ENCODE results near the gene STRIP2.
A peak's percentile ranks its signal among the peaks of the same experiment; 100 is the strongest.
"Not testable (repeated sequence)": the region's sequence is repeated elsewhere in the genome, so short reads cannot be mapped to it uniquely, and the experiment has no call there.

Gene STRIP2

DNA sequence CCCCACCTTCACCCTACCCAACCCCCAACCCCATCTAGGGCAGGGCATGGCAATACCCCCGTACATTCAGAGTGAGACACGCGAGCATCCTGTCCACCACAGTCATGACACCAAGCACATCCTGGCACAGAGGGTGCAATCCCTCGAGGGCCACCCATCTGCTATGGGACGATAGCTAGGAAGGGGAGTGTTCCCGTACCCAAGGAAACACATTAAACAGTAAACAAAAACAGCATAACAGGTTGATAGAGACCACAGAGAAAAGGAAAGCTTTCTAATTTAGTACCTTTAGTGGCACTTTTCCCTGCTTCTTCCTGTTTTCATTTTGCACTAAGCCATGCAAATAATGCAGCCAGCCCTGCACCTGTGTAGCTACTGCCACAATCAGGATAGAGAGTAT is 65.8 kb downstream of the STRIP2 start:
- DNase-seq = no peak

DNA sequence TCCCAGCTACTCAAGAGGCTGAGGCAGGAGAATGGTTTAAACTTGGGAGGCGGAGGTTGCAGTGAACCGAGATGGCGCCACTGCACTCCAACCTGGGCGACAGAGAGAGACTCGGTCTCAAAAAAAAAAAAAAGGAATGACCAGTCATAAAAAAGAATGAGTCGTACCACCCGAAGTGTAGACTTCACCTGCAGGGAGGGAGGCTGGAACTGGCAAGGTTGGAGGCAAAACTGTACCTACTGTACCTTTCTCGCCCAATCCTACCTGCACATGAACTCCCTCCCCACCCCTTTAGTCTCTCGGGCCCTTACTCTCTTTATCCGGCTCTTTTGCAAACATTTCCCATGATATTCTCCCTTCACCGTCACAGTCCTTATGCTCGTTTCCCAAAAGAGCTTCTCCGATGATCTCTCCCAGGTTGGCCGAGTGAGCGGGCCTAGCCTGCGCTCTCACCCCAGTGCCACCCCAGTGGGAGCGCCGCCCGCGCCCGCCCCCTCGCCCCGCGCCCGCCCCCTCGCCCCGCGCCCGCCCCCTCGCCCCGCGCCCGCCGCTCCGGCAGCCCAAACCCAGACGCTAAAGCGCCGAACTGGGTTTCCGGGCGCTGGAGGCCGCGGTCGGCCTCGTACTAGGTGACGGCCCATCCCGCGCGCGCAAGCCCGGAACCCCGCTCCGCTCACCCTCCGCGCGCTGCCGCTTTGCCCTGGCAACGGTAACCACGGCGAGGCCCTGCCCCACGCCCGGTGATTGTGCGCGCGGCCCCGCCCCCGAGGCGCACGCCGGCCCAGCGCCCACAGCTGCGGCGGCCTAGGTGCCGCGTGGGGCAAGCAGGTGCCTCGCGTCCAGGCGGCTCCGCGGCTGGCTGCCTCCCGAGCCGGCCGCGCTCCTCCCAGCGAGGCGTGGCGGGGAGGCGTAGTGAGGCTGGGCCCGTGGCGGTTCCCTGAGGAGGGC is 67.8 kb downstream of the STRIP2 start, which contains the start of gene SMKR1:
TSS of gene SMKR1 (plus strand) at position 772 of the 948 bp plus-strand sequence. CDS start 294 bp downstream, outside the sequence.
- DNase-seq = peak; percentile 86

DNA sequence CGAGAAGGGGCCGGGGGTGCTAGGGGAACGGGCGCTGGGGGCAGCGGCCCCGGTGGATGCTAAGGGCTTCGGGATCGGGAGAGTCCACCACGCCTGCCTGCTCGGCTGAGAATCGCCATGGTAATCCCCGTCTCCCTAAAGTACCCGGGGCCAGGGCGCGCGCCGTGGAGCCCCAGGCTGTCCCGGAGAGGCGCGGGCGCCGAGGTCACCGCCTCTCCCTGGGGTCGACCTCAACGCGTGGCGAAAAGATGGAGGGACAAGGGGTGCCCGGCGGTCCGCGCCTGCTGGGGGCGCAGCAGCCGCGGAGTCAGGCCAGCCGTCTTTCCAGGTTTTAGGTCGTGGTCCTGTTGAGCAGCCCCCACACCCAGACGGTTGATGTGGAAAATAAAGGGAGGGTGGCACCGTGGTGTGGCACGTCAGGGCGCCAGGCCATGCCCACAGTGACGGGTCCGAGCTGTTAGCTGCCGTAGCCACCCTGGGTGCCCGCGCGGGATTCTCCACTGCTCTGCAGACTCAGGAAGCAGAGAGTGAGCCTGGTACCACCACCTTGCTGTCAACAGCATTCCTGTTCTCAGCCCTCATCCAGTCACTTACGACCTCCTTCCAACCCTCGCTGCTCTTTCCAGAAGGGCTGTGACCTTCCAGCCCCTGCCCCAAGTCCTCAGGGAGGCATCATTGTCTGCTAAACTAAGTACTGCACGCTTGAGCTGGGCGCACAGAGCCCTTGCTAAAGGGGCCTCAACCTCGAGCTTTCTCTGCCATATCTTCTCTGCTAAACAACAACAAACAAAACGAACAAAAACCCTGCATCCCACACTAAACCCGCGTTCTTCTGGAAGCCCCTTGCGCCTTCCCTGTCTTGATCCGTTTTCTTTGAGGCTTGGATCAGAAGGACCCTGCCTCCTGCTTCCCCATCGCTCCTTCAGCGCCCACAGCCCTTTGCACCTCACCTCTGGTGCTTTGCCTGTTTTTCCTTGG is 68.8 kb downstream of the STRIP2 start:
- DNase-seq = peak; percentile 22

DNA sequence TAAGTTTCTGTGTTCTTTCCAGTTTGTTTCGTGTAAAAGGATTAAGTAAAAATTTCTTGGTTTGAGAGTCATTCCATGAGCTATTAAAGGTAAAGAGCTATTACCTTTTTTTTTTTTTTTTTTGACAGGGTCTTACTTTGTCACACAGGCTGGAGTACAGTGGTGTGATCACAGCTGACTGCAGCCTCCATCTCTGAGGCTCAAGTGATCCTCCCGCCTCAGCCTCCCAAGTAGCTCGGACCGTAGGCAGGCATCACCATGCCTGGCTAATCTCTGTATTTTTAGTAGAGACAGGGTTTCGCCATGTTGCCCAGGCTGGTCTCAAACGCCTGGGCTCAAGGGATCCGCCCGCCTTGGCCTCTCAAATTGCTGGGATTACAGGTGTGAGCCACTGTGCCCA is 69.5 kb downstream of the STRIP2 start:
- no peak for DNase-seq

DNA sequence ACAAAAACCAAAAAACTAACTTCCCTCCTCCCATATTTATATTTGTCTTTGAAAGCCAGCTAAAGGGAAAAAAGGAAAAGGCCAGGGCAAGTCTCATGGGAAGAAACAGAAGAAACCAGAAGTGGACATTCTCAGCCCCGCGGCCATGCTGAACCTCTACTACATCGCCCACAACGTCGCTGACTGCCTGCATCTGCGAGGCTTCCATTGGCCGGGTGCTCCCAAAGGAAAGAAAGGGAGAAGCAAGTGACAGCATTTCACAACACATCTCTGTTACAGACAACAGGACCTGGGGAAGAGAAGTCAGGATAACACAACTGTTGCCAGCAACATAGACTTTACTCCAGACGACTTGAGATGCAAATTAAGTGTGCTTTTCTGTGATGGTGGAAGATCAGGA is 78.0 kb downstream of the STRIP2 start:
- no peak for DNase-seq

DNA sequence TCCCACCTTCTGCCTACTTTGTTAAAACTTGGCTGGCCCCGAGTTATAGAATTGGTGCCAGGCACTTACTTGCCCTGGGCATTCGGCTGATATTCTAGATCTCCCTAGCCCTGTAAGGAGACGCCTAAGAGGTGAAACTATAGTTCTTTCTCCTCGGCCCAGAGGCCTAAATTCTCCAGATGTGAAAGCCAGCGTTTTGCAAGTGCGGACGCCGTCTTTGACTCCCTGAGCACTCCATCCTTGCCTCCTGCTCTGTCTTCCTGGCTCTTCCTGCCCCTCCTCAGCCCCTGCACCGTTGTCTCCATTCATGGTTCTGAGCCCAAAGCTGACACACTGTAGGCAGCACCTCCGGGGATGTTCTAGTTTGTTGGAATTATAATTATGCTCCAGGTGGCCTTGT is 79.3 kb downstream of the STRIP2 start:
- no peak for DNase-seq

DNA sequence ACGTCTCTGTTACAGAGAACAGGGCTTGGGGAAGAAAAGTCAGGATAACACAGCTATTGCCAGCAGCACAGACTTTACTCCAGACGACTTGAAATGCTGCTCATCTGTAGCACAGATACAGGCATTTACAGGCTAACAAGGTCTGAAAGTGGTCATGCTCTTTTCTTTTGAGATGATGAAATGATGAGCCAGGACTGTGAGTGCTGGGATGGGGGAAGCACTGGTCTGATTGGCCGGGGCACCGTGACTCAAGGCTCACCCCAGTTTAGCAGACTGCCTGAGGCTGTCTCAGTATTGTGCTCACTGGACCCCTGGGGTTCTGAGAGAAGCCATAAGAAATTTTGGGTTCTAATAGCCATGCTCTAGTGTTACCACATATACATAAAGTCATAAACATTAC is 80.5 kb downstream of the STRIP2 start:
- no peak for DNase-seq

DNA sequence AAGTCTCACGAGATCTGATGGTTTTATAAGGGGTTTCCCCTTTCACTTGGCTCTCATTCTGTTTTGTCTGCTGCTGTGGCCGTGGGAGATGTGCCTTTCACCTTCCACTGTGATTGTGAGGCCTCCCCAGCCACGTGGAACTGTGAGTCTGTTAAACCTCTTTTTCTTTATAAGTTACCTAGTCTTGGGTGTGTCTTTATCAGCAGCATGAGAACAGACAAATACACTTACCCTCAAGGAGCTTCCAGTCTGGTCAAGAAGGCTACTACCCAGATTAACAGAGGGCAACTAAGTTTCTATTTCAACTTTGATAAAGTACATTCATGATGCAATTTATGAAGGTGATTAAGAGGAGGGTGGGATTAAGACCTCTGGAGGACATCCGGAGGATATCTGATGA is 81.1 kb downstream of the STRIP2 start:
- DNase-seq = no peak

DNA sequence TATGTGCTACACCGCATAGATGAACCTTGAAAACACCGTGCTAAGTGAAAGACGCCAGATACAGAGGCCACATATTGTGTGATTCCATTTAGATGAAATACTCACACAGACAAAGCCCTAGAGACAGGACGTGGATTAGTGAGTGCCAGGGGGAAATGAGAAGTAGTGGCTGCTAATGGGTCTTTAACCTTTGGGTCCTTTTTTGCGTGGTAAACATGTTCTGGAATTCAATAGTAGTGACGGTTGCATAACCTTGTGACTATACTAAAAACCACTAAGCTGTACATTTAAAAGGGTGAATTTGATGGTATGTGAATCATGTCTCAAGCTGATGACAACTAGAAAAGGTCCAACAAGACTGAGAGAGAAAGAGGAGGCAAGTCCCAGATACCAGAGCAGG is 83.7 kb downstream of the STRIP2 start:
- DNase-seq = no peak

DNA sequence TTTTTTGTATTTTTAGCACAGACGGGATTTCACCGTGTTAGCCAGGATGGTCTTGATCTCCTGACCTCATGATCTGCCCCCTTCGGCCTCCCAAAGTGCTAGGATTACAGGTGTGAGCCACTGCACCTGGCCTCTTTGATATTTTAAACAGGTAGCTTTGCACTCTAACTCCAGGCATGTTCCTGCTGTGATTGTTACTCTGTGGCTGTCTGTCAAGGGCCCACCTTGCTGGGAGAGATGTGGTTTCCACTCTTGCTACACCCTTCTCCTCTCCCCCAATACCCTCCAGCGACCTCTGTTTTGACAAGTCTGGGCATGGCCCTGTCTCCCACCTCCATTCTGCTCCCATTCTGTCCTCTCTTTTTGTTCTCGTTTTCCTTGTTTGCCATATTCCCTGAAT is 85.2 kb downstream of the STRIP2 start:
- DNase-seq = no peak

DNA sequence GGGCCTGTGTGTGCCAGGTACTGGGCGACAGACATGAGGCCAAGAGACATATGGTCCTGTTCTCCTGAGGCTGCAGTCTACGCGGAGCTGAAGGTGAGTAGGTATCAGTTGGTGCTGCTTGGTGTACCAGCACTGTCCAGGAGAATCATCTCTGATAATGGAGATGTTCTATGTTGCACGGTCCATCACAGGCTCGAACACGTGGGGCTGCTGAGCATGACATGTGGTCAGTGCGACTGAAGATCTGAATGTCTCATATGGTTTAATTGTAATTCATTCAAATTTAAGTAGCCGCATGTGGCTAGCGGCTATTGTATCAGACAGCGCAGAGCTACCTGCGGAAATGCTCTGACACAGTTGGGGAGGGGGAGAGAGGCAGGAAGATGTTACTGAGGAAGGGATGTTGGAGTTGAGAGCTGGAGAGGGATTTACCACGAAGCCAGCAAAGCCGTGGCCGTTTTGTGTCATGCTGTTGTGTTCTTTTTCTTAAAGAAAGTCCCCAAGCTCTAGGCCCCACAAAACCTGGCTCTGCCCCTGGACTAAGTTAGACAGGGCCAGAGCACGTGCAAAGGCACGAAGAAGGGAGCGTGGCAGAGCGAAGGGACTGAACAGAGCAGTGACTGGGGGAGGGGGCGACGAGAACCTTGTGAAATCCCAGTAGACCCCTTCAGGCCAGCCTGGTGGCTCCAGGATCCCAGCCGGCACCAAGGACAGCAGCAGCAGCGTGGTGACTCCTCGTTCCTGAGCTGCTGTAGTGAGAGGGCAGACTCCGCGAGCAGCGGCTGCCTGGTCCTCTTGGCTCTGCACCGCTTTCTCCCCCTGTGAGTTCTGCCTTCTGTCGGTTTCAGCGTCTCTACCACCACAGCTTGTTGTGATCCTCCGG is 88.1 kb downstream of the STRIP2 start:
- no peak for DNase-seq

DNA sequence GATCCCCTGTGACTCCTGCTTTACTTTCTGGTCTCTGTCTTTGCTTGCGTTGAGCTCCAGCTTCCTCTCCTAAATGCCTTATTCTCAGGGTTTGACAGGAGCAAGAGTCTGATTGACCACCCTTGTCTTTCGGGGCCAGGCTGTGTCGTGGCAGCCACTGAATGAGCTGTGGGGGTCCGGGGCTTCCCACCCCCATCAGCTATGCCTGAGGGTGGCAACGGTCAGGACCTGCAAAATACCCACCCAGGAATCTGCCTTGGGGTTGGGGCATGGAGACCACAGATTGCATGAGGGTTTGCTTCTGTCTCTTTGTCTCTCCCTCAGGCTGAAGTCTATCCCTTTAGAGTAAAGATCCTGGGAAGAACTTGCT is 88.7 kb downstream of the STRIP2 start:
- DNase-seq = no peak

DNA sequence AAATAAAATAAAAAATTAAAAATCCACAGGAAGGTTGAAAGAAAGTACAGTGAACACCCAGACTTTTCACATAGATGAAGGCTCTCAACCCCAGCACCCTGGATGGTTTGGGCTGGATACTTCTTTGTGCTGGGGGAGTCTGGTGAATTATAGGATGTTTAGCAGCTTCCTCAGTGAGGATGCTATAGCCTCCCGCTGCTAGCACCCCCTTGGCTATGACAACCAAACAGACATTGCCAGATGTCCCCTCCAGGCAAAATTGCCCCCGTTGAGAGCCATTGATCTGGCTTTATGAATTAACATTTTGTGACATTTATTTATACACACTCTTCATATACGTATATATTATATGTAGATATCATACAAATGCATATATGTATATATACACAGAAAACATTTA is 89.7 kb downstream of the STRIP2 start:
- DNase-seq = no peak

DNA sequence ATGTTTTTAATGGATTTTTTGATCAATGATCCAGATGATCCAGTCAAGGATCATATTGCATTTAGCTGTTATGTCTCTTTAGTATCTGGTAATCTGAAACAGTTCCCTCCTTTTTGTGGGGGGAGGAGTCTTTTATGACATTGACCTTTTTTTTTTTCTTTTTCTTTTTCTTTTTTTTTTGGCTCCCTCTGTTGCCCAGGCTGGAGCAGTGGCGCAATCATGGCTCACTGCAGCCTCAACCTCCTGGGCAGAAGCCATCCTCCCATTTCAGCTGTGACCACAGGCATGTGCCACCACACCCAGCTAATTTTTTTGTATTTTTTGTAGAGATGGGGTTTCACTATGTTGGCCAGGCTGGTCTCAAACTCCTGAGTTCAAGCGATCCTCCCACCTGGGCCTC is 90.2 kb downstream of the STRIP2 start:
- DNase-seq = not testable (repeated sequence)

DNA sequence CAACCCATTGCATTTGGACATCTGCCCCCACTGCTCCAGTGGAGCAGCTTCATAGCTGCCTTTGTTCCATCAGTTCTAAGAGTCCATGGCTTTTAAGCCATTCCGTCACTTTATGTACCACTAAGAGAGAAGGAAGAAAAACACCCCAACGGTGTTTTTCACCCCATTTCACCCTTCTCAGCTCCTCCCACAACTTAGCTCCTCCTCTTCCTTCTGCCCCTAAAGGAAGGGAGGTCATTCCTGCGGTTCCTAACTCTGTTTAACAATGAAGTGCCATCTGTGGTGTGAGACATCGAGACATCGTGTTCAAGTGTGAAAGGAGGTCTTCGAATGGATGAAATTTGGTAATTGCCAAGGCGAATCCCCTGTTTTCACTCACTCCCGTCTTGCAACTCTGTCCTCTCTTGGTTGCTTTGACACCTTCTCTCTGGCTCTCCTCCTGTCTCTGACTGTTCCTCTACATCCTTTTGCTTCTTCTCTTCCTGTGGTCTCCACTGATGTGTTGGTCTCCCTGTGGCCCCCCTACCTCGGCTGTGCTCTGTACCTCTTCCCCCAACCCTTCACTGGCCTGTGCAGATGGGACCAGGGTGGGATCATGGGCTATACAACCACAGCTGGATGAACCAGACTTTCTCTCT is 91.1 kb downstream of the STRIP2 start:
- no peak for DNase-seq

DNA sequence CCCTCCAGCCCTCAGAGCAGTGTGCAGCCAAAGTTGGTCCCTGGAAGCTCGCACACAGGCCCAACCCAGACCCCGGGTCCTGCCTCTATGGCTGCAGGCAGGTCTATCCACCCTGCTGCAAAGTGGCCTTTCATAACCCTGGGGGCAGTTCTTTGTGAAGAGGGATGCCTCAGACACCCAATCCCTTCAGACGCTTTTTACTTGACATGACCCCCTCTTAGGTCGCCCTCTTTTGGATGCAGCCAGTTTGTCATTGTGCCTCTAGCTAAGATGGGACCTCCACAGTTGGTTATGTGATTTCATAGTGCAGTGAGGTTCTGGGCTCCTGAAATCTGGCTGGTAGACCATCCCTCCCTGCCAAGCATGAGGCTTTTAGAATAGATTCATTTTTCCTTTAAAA is 95.4 kb downstream of the STRIP2 start:
- no peak for DNase-seq

DNA sequence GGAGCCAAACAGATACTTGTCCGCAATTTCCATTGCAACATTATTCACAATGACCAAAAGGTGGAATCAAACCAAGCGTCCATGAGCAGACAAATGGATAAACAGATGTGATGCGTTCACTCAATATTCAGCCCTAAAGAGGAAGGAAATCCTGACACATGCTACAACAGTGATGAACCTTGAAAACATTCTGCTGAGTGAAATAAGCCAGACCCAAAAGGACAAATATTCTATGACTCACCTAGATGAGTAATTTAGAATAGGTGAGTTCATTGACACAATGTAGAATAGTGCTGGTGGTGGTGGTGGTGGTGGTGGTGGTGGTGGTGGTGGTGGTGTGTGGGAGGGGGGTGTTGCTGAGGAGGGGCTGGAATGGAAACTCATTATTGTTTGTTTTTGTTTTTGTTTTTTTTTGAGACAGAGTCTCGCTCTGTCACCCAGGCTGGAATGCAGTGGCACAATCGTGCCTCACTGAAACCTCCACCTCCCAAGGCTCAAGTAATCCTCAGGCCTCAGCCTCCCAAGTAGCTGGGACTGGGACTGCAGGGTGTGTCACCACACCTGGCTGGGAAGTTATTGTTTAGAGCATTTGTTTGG is 96.7 kb downstream of the STRIP2 start:
- DNase-seq = no peak

DNA sequence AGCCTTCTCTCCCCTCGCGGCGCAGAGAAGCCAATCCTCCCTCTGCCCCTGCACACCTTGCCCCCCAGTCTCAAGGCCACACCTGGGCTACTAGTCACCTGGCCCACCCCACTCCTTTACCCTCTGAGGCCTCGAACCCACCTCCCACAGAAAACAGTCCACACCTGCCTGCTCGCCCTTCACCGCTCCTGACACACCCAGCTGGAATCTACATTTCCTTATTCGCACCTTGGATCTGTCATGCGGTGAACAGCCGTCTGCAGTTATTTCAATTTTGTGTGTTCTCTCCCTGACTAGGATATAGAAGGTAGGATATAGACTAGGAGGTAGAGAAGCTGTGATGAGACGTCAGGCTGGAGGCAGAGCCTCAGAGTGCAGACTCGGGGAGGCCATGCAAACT is 97.5 kb downstream of the STRIP2 start:
- no peak for DNase-seq

DNA sequence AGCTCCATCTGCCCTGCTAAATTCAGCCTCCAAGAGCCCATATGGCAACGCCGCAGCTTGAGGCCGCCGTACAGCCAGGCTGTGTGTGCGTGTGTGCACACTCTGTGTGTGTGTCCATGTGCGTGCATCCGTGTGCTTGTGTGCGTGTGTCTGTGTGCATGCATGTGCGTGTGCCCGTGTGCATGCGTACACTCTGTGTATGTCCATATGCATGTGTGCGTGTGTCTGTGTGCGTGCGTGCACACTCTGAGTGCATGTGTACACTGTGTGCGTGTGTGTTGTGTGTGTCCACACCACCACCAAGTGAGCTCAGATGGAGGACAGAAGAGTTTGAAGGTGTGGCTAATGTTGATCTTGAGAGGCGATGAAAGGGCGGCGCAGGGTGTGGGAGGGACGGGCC is 98.1 kb downstream of the STRIP2 start:
- DNase-seq = no peak

DNA sequence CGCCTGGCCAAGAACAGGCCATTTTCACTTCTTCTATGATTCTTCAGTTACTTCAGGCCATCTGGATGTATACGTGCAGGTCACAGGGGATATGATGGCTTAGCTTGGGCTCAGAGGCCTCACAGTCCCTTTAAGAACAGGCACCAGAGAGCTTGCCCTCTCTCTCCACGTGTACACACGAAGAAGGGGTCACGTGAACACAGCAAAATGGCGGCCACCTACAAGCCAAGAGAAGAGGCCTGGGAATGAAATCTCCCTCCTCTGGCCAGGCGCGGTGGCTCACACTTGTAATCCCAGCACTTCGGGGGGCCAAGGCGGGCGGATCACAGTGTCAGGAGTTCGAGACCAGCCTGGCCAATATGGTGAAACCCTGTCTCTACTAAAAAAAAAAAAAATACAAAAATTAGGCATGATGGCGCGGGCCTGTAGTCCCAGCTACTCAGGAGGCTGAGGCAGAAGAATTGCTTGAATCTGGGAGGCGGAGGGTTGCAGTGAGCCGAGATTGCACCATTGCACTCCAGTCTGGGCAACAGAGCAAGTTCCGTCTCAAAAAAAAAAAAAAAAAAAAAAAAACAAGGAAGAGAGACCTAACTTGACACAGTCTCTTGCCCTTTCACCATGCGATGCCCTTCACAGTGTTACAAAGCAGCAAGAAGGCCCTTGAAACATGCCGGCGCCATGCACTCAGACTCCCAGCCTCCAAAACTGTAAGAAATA is 100.5 kb downstream of the STRIP2 start:
- not testable (repeated sequence) for DNase-seq

DNA sequence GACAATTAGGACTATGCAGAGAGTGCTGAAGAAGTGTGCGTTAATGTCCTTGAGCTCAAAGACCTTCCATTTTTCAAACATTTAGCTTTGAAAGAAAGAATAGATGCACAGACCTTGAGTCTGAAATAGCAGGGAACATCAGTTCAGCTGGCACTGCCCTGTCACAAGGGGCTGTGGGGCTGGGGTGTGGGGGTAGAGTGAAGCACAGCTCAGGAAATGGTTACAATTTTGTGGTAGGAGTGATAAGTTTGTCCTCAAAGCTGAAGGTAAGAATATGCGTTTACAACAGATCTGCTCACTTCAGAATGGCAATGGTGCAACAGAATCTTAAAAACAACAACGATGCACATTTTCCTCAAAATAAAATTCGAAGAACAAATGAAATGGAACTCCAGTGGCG is 101.7 kb downstream of the STRIP2 start:
- DNase-seq = no peak
